A549 (cell line): Measurements from ENCODE around the gene HHIPL2.
"Not testable (repeated sequence)": the region's sequence is repeated elsewhere in the genome, so short reads cannot be mapped to it uniquely, and the experiment has no call there.

Experiments
- CTCF ChIP-seq: fragments of >200 bp; sonication (Bioruptor Twin); formaldehyde crosslinking; IDR thresholded peaks from 3 replicates; pipeline ENCODE4 v1.5.1; 2016
- EP300 ChIP-seq, 2 experiments: fragments of >200 bp; sonication (Bioruptor Twin); formaldehyde crosslinking; IDR thresholded peaks; 2 replicates in 1 of 2; 3 replicates in 1 of 2; pipeline ENCODE4 v1.6.1; 2016 to 2017
- MAFK ChIP-seq: fragments of 450-650 bp; IDR thresholded peaks from 2 replicates; pipeline ENCODE4 v1.6.1; 2014; ENCODE audit not compliant: partially characterized antibody

GRCh38 chr1:222484005-222484404, 63.9 kb downstream of the HHIPL2 start:
- TF ChIP-seq CTCF; MAFK; EP300 (IDR thresholded peaks at IDR 0.05): not testable (repeated sequence)
